KMS-11 (cell line): ENCODE measurements around the gene SYT11.

Experiments used
- H2AFZ ChIP-seq: fragments of 200-600 bp; sonication (generic); 2 replicates; pipeline ENCODE4 v1.6.1; 2016; ENCODE audit warnings: antibody characterized with exemption, mixed run types, low read depth
- H3K27ac ChIP-seq: fragments of 200-600 bp; sonication (generic); 2 replicates; pipeline ENCODE4 v1.6.1; 2016; ENCODE audit warnings: mild to moderate bottlenecking, mixed run types
- H3K27me3 ChIP-seq: fragments of 200-600 bp; sonication (generic); 2 replicates; pipeline ENCODE4 v1.6.1; 2017; ENCODE audit warnings: mild to moderate bottlenecking, low read depth, mixed run types, moderate library complexity; ENCODE audit not compliant: insufficient read depth
- H3K36me3 ChIP-seq: fragments of 200-600 bp; sonication (generic); 2 replicates; pipeline ENCODE4 v1.6.1; 2017; ENCODE audit warnings: mild to moderate bottlenecking, mixed run types; ENCODE audit not compliant: insufficient read depth
- H3K4me1 ChIP-seq: fragments of 200-600 bp; sonication (generic); 2 replicates; pipeline ENCODE4 v1.6.1; 2016; ENCODE audit warnings: mild to moderate bottlenecking, low read depth, mixed run types; ENCODE audit not compliant: poor library complexity, severe bottlenecking
- H3K4me2 ChIP-seq: fragments of 200-600 bp; sonication (generic); 2 replicates; pipeline ENCODE4 v1.7.0; 2016; ENCODE audit warnings: mild to moderate bottlenecking, mixed run types
- H3K4me3 ChIP-seq: fragments of 200-600 bp; sonication (generic); IDR thresholded peaks from 2 replicates; pipeline ENCODE4 v1.6.1; 2017; ENCODE audit warnings: low read depth, low read length, mixed read lengths; ENCODE audit not compliant: insufficient read depth
- H3K79me2 ChIP-seq: fragments of 200-600 bp; sonication (generic); 2 replicates; pipeline ENCODE4 v1.6.1; 2016; ENCODE audit warnings: low read depth, mixed run types; ENCODE audit not compliant: insufficient read depth
- H3K9ac ChIP-seq: fragments of 200-600 bp; sonication (generic); 2 replicates; pipeline ENCODE4 v1.6.1; 2016; ENCODE audit warnings: mild to moderate bottlenecking, mixed run types
- H4K20me1 ChIP-seq: fragments of 200-600 bp; sonication (generic); 2 replicates; pipeline ENCODE4 v1.6.1; 2016; ENCODE audit warnings: mild to moderate bottlenecking, mixed run types; ENCODE audit not compliant: insufficient read depth
- TF ChIP-seq, protein P1 (sequence below): fragments of 200-600 bp; sonication (generic); conservative IDR thresholded peaks from 2 replicates; pipeline ENCODE4 v1.6.1; 2017; ENCODE audit warnings: low read depth, mild to moderate bottlenecking, antibody characterized with exemption, low read length, moderate library complexity, mixed read lengths

The SYT11 gene

DNA sequence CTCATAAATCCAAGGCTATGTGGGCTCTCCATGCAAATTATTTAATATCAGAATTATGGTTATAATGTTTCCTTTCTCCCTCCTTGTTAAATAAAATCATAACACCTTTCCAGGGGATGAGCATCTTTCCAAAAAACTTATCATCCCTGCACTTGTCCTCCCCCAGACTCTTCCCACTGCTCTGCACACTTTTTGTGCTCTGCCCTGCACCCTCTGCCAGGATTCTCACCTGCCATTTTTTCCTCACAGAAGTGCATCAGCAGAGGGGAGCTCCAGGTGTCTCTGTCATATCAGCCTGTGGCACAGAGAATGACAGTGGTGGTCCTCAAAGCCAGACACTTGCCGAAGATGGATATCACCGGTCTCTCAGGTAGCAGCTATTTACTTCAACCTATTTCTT, 20.9 kb downstream of the SYT11 start:
- Histone ChIP-seq H3K27me3 (no peaks in the 10 kb centered on the region), H3K79me2 (no peaks in the 10 kb centered on the region), H3K4me1 (no peaks in the 10 kb centered on the region), H2AFZ (no peak overlapping the region), H3K4me2 (no peak overlapping the region), H3K27ac (no peak overlapping the region), H4K20me1 (no peaks in the 10 kb centered on the region), H3K36me3 (no peaks in the 10 kb centered on the region), H3K9ac (no peak overlapping the region), H3K4me3 (no peak overlapping the region)
- TF ChIP-seq, protein P1, sequence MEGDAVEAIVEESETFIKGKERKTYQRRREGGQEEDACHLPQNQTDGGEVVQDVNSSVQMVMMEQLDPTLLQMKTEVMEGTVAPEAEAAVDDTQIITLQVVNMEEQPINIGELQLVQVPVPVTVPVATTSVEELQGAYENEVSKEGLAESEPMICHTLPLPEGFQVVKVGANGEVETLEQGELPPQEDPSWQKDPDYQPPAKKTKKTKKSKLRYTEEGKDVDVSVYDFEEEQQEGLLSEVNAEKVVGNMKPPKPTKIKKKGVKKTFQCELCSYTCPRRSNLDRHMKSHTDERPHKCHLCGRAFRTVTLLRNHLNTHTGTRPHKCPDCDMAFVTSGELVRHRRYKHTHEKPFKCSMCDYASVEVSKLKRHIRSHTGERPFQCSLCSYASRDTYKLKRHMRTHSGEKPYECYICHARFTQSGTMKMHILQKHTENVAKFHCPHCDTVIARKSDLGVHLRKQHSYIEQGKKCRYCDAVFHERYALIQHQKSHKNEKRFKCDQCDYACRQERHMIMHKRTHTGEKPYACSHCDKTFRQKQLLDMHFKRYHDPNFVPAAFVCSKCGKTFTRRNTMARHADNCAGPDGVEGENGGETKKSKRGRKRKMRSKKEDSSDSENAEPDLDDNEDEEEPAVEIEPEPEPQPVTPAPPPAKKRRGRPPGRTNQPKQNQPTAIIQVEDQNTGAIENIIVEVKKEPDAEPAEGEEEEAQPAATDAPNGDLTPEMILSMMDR = no peak

DNA sequence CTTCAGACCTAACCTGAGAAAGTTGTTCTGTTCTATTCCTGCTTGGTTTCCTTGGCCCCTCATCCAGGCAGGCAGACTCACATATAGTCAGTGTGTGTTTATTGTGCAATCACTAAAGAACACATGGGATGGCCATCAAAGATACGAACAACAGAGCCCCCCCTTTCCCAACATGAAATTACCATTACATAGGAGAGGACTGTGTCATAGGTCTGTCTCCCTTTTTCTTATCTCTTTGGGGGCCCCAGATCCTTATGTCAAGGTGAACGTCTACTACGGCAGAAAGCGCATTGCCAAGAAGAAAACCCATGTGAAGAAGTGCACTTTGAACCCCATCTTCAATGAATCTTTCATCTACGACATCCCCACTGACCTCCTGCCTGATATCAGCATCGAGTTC, 21.6 kb downstream of the SYT11 start:
- Histone ChIP-seq H3K4me2 (no peak overlapping the region), H4K20me1 (no peaks in the 10 kb centered on the region), H3K79me2 (no peaks in the 10 kb centered on the region), H3K36me3 (no peaks in the 10 kb centered on the region), H3K9ac (no peak overlapping the region), H3K27me3 (no peaks in the 10 kb centered on the region), H3K27ac (no peak overlapping the region), H3K4me1 (no peaks in the 10 kb centered on the region), H3K4me3 (no peak overlapping the region), H2AFZ (no peak overlapping the region)
- TF ChIP-seq, protein P1 = no peak

- Histone ChIP-seq H3K4me1 (no peaks in the 10 kb centered on the region), H3K27me3 (no peaks in the 10 kb centered on the region), H3K4me3 (no peak overlapping the region), H3K36me3 (no peaks in the 10 kb centered on the region), H3K27ac (no peak overlapping the region), H2AFZ (no peak overlapping the region), H4K20me1 (no peaks in the 10 kb centered on the region), H3K4me2 (no peak overlapping the region), H3K9ac (no peak overlapping the region), H3K79me2 (no peaks in the 10 kb centered on the region)
- TF ChIP-seq, protein P1 = no peak
Observed at GRCh38 chr1:155882235-155882634, 22.9 kb downstream of the SYT11 start.

GRCh38 chr1:155882766-155883165, 23.4 kb downstream of the SYT11 start:
- H3K27ac ChIP-seq = no peak overlapping the region
- no peaks in the 10 kb centered on the region for H3K27me3 ChIP-seq
- H3K4me1 ChIP-seq = no peaks in the 10 kb centered on the region
- no peaks in the 10 kb centered on the region for H3K79me2 ChIP-seq
- no peak overlapping the region for H3K9ac ChIP-seq
- H4K20me1 ChIP-seq = no peaks in the 10 kb centered on the region
- H2AFZ ChIP-seq = no peak overlapping the region
- H3K36me3 ChIP-seq = no peaks in the 10 kb centered on the region
- H3K4me2 ChIP-seq = no peak overlapping the region
- H3K4me3 ChIP-seq = no peak overlapping the region
- TF ChIP-seq, protein P1 = no peak
